ENCODE data around the gene CRACR2A. TPM values are rescaled to one million over a fixed set of nuclear protein-coding genes. Genes with fewer than 3 reads are reported as not detected.

Gene CRACR2A
- total RNA-seq, 6 experiments from 2014 or later: 0.43 to 1.5 (median 0.91) TPM

GRCh38 chr12:3646561-3647241 is 106.2 kb downstream of the CRACR2A start:
- TF ChIP-seq, protein P1, sequence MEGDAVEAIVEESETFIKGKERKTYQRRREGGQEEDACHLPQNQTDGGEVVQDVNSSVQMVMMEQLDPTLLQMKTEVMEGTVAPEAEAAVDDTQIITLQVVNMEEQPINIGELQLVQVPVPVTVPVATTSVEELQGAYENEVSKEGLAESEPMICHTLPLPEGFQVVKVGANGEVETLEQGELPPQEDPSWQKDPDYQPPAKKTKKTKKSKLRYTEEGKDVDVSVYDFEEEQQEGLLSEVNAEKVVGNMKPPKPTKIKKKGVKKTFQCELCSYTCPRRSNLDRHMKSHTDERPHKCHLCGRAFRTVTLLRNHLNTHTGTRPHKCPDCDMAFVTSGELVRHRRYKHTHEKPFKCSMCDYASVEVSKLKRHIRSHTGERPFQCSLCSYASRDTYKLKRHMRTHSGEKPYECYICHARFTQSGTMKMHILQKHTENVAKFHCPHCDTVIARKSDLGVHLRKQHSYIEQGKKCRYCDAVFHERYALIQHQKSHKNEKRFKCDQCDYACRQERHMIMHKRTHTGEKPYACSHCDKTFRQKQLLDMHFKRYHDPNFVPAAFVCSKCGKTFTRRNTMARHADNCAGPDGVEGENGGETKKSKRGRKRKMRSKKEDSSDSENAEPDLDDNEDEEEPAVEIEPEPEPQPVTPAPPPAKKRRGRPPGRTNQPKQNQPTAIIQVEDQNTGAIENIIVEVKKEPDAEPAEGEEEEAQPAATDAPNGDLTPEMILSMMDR (IDR thresholded peaks at IDR 0.05): no peak
- no peak for TF ChIP-seq POLR2A (IDR thresholded peaks at IDR 0.05)
- 51% methylated on average over 3 of the region's 12 CpGs for WGBS (ENCODE audit: insufficient coverage, low coverage, low lambda C conversion rate, missing lambda C conversion rate)
- DNase-seq (no peak), ATAC-seq (no peak)
- H3K4me1 ChIP-seq: no peaks in the 10 kb centered on the region
- H3K4me3 ChIP-seq: no peak overlapping the region
- H3K36me3 ChIP-seq: no peaks in the 10 kb centered on the region
- no peak overlapping the region for H3K27ac ChIP-seq
- intact Hi-C loops (cut with DNase I): no loop called here
- H3K9me3 ChIP-seq: no peaks in the 10 kb centered on the region
- H3K27me3 ChIP-seq: no peaks in the 10 kb centered on the region

- WGBS (ENCODE audit: insufficient coverage, low coverage, low lambda C conversion rate, missing lambda C conversion rate): 69% methylated on average over 4 of the region's 4 CpGs
- H3K27ac ChIP-seq: no peak overlapping the region
- no peaks in the 10 kb centered on the region for H3K36me3 ChIP-seq
- ATAC-seq (no peak), DNase-seq (no peak)
- TF ChIP-seq POLR2A (IDR thresholded peaks at IDR 0.05): no peak
- TF ChIP-seq, protein P1 (IDR thresholded peaks at IDR 0.05): no peak
- H3K9me3 ChIP-seq: no peaks in the 10 kb centered on the region
- no peaks in the 10 kb centered on the region for H3K4me1 ChIP-seq
- no peak overlapping the region for H3K4me3 ChIP-seq
- no peaks in the 10 kb centered on the region for H3K27me3 ChIP-seq
- intact Hi-C loops (cut with DNase I): no loop called here
Measured at GRCh38 chr12:3645091-3645490, 107.8 kb downstream of the CRACR2A start.

- no peak for DNase-seq
- H3K4me1 ChIP-seq: no peaks in the 10 kb centered on the region
- no peak for ATAC-seq
- 71% methylated on average over 8 of the region's 8 CpGs for WGBS (ENCODE audit: insufficient coverage, low coverage, low lambda C conversion rate, missing lambda C conversion rate)
- intact Hi-C loops (cut with DNase I): no loop called here
- no peaks in the 10 kb centered on the region for H3K9me3 ChIP-seq
- no peak overlapping the region for H3K4me3 ChIP-seq
- no peaks in the 10 kb centered on the region for H3K36me3 ChIP-seq
- TF ChIP-seq, protein P1 (IDR thresholded peaks at IDR 0.05): no peak
- no peak for TF ChIP-seq POLR2A (IDR thresholded peaks at IDR 0.05)
- no peak overlapping the region for H3K27ac ChIP-seq
- no peaks in the 10 kb centered on the region for H3K27me3 ChIP-seq
Measured at GRCh38 chr12:3644104-3644503, 108.8 kb downstream of the CRACR2A start.

- Histone ChIP-seq H3K4me3 (no peak overlapping the region), H3K27me3 (no peaks in the 10 kb centered on the region), H3K27ac (no peak overlapping the region), H3K9me3 (no peaks in the 10 kb centered on the region), H3K4me1 (no peaks in the 10 kb centered on the region), H3K36me3 (no peaks in the 10 kb centered on the region)
- TF ChIP-seq POLR2A (IDR thresholded peaks at IDR 0.05): no peak
- TF ChIP-seq, protein P1 (IDR thresholded peaks at IDR 0.05): no peak
- WGBS (ENCODE audit: insufficient coverage, low coverage, low lambda C conversion rate, missing lambda C conversion rate): 79% methylated on average over 2 of the region's 3 CpGs
- DNase-seq (no peak), ATAC-seq (no peak)
- intact Hi-C loops (cut with DNase I): no loop called here
Measured at GRCh38 chr12:3641428-3642018, 111.4 kb downstream of the CRACR2A start.

All from right lobe of liver (tissue), 6 donors.